DOHH2 (cell line): ENCODE results near the gene C1orf146.

Experiments used
- CTCF ChIP-seq: fragments of 200-600 bp; sonication (generic); IDR thresholded peaks from one replicate; pipeline ENCODE4 v1.5.1; 2014; ENCODE audit warnings: antibody characterized with exemption, mild to moderate bottlenecking, low read depth, low read length; ENCODE audit not compliant: poor library complexity, severe bottlenecking
- EZH2phosphoT487 ChIP-seq: fragments of 200-600 bp; sonication (generic); IDR thresholded peaks from 2 replicates; pipeline ENCODE4 v1.6.1; 2017; ENCODE audit warnings: borderline replicate concordance, mild to moderate bottlenecking, antibody characterized with exemption, low read length, moderate library complexity, mixed read lengths

- TF ChIP-seq CTCF (no peak), EZH2phosphoT487 (no peak)
Observed at GRCh38 chr1:92191726-92192125, 26.0 kb upstream of the C1orf146 start.
